ENCODE results near the gene TCF23.

- no peak for TF ChIP-seq EGR1 (IDR thresholded peaks at IDR 0.05)
- no peak for TF ChIP-seq CREB1 (IDR thresholded peaks at IDR 0.05; ENCODE audit: low read depth)
- no peak for TF ChIP-seq EP300 (IDR thresholded peaks at IDR 0.05; ENCODE audit: borderline replicate concordance)
- no peak for TF ChIP-seq REST (IDR thresholded peaks at IDR 0.05; ENCODE audit: low read depth)
- no peak for TF ChIP-seq ZBTB7A (IDR thresholded peaks at IDR 0.05; ENCODE audit: low read depth)
- TF ChIP-seq YY1 (IDR thresholded peaks at IDR 0.05; ENCODE audit: low read depth), result no peak
- TF ChIP-seq USF1 (IDR thresholded peaks at IDR 0.05), result no peak
These were observed 29.7 kb downstream of the TCF23 start for GRCh38 chr2:27178469-27178868.

Measured in Ishikawa (cell line).